Measurements from ENCODE around the gene LTBP2. TPM values are rescaled to one million over a fixed set of nuclear protein-coding genes. Genes with fewer than 3 reads are reported as not detected.

The LTBP2 gene
- total RNA-seq, 1 donor from 2014 or later: 2.9 TPM

GRCh38 chr14:74526854-74527585 lies 85.0 kb downstream of the LTBP2 start:
- no peak for DNase-seq (ENCODE audit: low spot score in 2 of 2, unreplicated experiment in 2 of 2)
- no peak overlapping the region for H3K4me3 Mint-ChIP-seq
- no peaks in the 10 kb centered on the region for H3K36me3 Mint-ChIP-seq
- H3K27ac Mint-ChIP-seq: no peak overlapping the region
- H3K4me1 Mint-ChIP-seq: no peaks in the 10 kb centered on the region
- no peak for TF ChIP-seq CTCF (IDR thresholded peaks at IDR 0.05; ENCODE audit: unreplicated experiment)
- peaks cover 6% of the 10 kb centered on the region for H3K27me3 Mint-ChIP-seq (ENCODE audit: low read depth)
- H3K9me3 Mint-ChIP-seq: no peaks in the 10 kb centered on the region

- no peak overlapping the region for H3K4me3 Mint-ChIP-seq
- TF ChIP-seq CTCF (IDR thresholded peaks at IDR 0.05; ENCODE audit: unreplicated experiment): no peak
- no peak for DNase-seq (ENCODE audit: low spot score in 2 of 2, unreplicated experiment in 2 of 2)
- H3K9me3 Mint-ChIP-seq: no peaks in the 10 kb centered on the region
- H3K4me1 Mint-ChIP-seq: no peaks in the 10 kb centered on the region
- H3K27me3 Mint-ChIP-seq (ENCODE audit: low read depth): peaks cover 6% of the 10 kb centered on the region
- H3K36me3 Mint-ChIP-seq: no peaks in the 10 kb centered on the region
- no peak overlapping the region for H3K27ac Mint-ChIP-seq
Observed at GRCh38 chr14:74525361-74525851, 86.6 kb downstream of the LTBP2 start.

- DNase-seq (ENCODE audit: low spot score in 2 of 2, unreplicated experiment in 2 of 2): no peak
- H3K4me1 Mint-ChIP-seq: no peaks in the 10 kb centered on the region
- H3K4me3 Mint-ChIP-seq: no peak overlapping the region
- no peaks in the 10 kb centered on the region for H3K36me3 Mint-ChIP-seq
- H3K9me3 Mint-ChIP-seq: no peaks in the 10 kb centered on the region
- no peak for TF ChIP-seq CTCF (IDR thresholded peaks at IDR 0.05; ENCODE audit: unreplicated experiment)
- H3K27me3 Mint-ChIP-seq (ENCODE audit: low read depth): peaks cover 6% of the 10 kb centered on the region
- H3K27ac Mint-ChIP-seq: no peak overlapping the region
Observed at GRCh38 chr14:74524812-74525135, 87.3 kb downstream of the LTBP2 start.

GRCh38 chr14:74524076-74524811 lies 87.8 kb downstream of the LTBP2 start:
- H3K4me1 Mint-ChIP-seq: no peaks in the 10 kb centered on the region
- no peak for TF ChIP-seq CTCF (IDR thresholded peaks at IDR 0.05; ENCODE audit: unreplicated experiment)
- no peak for DNase-seq (ENCODE audit: low spot score in 2 of 2, unreplicated experiment in 2 of 2)
- no peak overlapping the region for H3K4me3 Mint-ChIP-seq
- no peaks in the 10 kb centered on the region for H3K9me3 Mint-ChIP-seq
- no peak overlapping the region for H3K27ac Mint-ChIP-seq
- H3K36me3 Mint-ChIP-seq: no peaks in the 10 kb centered on the region
- peaks cover 6% of the 10 kb centered on the region for H3K27me3 Mint-ChIP-seq (ENCODE audit: low read depth)

- H3K27ac Mint-ChIP-seq: no peak overlapping the region
Observed at GRCh38 chr14:74522740-74523139, 89.3 kb downstream of the LTBP2 start.

More at GRCh38 chr14:74522740-74523139, 89.3 kb downstream of the LTBP2 start:
- Mint-ChIP-seq H3K4me3 (no peak overlapping the region), H3K36me3 (no peaks in the 10 kb centered on the region), H3K27me3 (ENCODE audit: low read depth) (peaks cover 6% of the 10 kb centered on the region), H3K4me1 (peaks cover 6% of the 10 kb centered on the region), H3K9me3 (no peaks in the 10 kb centered on the region)
- TF ChIP-seq CTCF (IDR thresholded peaks at IDR 0.05; ENCODE audit: unreplicated experiment): no peak
- DNase-seq (ENCODE audit: low spot score in 2 of 2, unreplicated experiment in 2 of 2): no peak

All from mesothelial cell of epicardium (in vitro differentiated cells).